ENCODE measurements around the gene ZNF148. TPM values are rescaled to one million over a fixed set of nuclear protein-coding genes. Genes with fewer than 3 reads are reported as not detected.

Gene ZNF148
- polyA plus RNA-seq, 2 of the 4 experiments (the other 2 are of a cell fraction), result 9.9 to 26.5 TPM

DNA sequence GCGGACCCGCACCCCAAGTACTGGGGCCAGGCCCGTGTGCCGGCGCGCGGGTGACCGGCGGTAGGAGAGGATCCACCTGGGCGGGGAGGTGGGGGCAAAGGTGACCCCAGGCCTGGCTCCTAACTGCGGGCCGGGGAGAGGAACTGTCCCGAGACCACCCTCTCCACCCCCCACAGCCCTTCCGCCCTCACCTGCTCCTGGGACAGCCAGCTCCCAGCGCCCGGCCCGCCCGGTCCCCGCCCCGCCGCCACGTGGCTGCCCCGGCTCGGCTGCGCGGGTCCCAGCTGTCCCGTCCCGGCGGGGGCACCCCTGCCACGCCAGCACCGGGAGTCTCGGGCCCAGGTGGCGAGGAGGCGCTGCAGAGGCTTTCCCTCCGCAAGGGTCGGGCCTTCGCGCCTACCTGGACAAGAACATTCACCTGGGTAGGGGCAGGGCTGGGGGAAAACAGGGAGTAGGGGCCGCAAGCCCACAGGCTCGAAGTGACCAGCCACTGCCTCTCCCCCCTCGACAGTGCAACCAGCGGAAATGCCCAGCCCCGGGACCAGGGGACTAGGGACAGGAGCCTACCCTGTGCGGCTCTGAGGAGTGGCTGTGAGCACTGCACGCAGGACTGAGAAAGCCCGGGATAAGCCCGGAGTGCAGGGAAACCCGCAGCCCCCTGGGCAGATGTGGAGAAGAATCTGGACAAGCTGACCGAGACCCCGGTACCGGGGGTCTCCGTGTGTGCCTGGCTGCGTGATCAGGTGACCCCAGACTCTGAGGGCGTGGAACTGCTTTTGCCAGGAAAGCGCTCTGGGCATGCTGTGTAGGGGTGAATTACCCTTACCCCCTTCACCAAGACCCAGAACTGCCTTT lies 162.4 kb downstream of the ZNF148 start, which contains the start of gene SLC12A8:
Gene SLC12A8, minus strand, starts transcription at position 240 of the 855 bp plus-strand sequence. CDS start 1,399 bp downstream, outside the sequence.
- Histone ChIP-seq H3K4me2 (no peak within 1 kb of the TSS), H3K4me1 (peaks cover 7% of the 10 kb centered on the region), H3K4me3 (no peak within 1 kb of the TSS), H3K27ac (no peak within 1 kb of the TSS), H3K9me3 (no peaks in the 10 kb centered on the region)
- WGBS (ENCODE audit: missing lambda C conversion rate), result 70% methylated on average over 13 of the region's 55 CpGs
- TF ChIP-seq CBX2 (IDR thresholded peaks at IDR 0.05; ENCODE audit: borderline replicate concordance, low read depth) (no peak), BCL3 (IDR thresholded peaks at IDR 0.05) (no peak), FOSL2 (IDR thresholded peaks at IDR 0.05) (no peak), FOSL2 (CRISPR knock-in tag; IDR thresholded peaks at IDR 0.05) (no peak), EHMT2 (IDR thresholded peaks at IDR 0.05; ENCODE audit: low read depth) (no peak), CBX8 (IDR thresholded peaks at IDR 0.05) (no peak), NFE2L2 (conservative IDR thresholded peaks at IDR 0.05; ENCODE audit: low read length) (no peak), MAFK (IDR thresholded peaks at IDR 0.05; ENCODE audit: partially characterized antibody) (no peak), GATA3 (IDR thresholded peaks at IDR 0.05; ENCODE audit: borderline replicate concordance) (no peak), ZFP36 (IDR thresholded peaks at IDR 0.05; ENCODE audit: borderline replicate concordance, partially characterized antibody) (no peak), HOXA7 (CRISPR knock-in tag; IDR thresholded peaks at IDR 0.05) (no peak), SMC3 (IDR thresholded peaks at IDR 0.05) (no peak), RFX5 (IDR thresholded peaks at IDR 0.05) (no peak), FOSB (CRISPR knock-in tag; IDR thresholded peaks at IDR 0.05) (no peak), BHLHE40 (IDR thresholded peaks at IDR 0.05; ENCODE audit: low read depth, low read length) (no peak), TFCP2L1 (CRISPR knock-in tag; IDR thresholded peaks at IDR 0.05) (no peak), TP53 (CRISPR knock-in tag; IDR thresholded peaks at IDR 0.05) (no peak)
- TF ChIP-seq, protein P1, sequence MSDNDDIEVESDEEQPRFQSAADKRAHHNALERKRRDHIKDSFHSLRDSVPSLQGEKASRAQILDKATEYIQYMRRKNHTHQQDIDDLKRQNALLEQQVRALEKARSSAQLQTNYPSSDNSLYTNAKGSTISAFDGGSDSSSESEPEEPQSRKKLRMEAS (IDR thresholded peaks at IDR 0.05), result no peak
- TF ChIP-seq, protein P2, sequence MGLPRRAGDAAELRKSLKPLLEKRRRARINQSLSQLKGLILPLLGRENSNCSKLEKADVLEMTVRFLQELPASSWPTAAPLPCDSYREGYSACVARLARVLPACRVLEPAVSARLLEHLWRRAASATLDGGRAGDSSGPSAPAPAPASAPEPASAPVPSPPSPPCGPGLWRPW (IDR thresholded peaks at IDR 0.05), result no peak
- CTCF ChIA-PET, result no interaction called here
- peak; percentile 13 to 38; a peak in 2 of 6 replicates for ATAC-seq
- FAIRE-seq, result no peak
- DNase-seq (ENCODE audit: low read depth in 1 of 2, low spot score in 1 of 2), result no peak
- POLR2A ChIA-PET, result no interaction called here

- no peak for TF ChIP-seq HMGXB4 (CRISPR knock-in tag; IDR thresholded peaks at IDR 0.05; ENCODE audit: borderline replicate concordance)
- Histone ChIP-seq H3K27ac (no peak overlapping the region), H3K4me1 (peaks cover 7% of the 10 kb centered on the region), H3K4me3 (no peak overlapping the region), H3K4me2 (no peak overlapping the region), H3K9me3 (no peaks in the 10 kb centered on the region)
- 89% methylated on average over 12 of the region's 28 CpGs for WGBS (ENCODE audit: missing lambda C conversion rate)
- ATAC-seq (no peak; a peak in 1 of 6 replicates), DNase-seq (ENCODE audit: low read depth in 1 of 2, low spot score in 1 of 2) (no peak), FAIRE-seq (no peak)
- CTCF ChIA-PET, result no interaction called here
- POLR2A ChIA-PET, result no interaction called here
Observed at GRCh38 chr3:125212091-125212508, 163.0 kb downstream of the ZNF148 start.

- TF ChIP-seq E2F6 (IDR thresholded peaks at IDR 0.05; ENCODE audit: borderline replicate concordance, low read depth) (no peak), FOSB (CRISPR knock-in tag; IDR thresholded peaks at IDR 0.05) (no peak), KDM5A (IDR thresholded peaks at IDR 0.05) (no peak), CBX8 (IDR thresholded peaks at IDR 0.05) (no peak)
- DNase-seq (ENCODE audit: low read depth in 1 of 2, low spot score in 1 of 2) (no peak), FAIRE-seq (no peak), ATAC-seq (no peak; a peak in 1 of 6 replicates)
- ChIA-PET POLR2A (no interaction called here), CTCF (no interaction called here)
- Histone ChIP-seq H3K4me1 (peaks cover 7% of the 10 kb centered on the region), H3K9me3 (no peaks in the 10 kb centered on the region), H3K4me2 (no peak overlapping the region), H3K4me3 (no peak overlapping the region), H3K27ac (no peak overlapping the region)
- 79% methylated on average over 9 of the region's 11 CpGs for WGBS (ENCODE audit: missing lambda C conversion rate)
Observed at GRCh38 chr3:125211523-125212090, 163.5 kb downstream of the ZNF148 start.
